Measurements from ENCODE around the gene PLD1.

Gene PLD1

GRCh38 chr3:171600030-171600429 is 210.3 kb downstream of the PLD1 start:
- peaks cover 0 to 2% (median 0%) of the 10 kb centered on the region in 4 experiments for H3K36me3 ChIP-seq (ENCODE audit: control insufficient read depth in 4 of 4, insufficient read depth in 4 of 4, low read length in 3 of 4)
- ChIA-PET CTCF (no interaction called here), POLR2A (no interaction called here)
- H3K27me3 ChIP-seq (replicated peaks in 2 of 5; ENCODE audit: control insufficient read depth in 4 of 5, insufficient read depth in 5 of 5, low read length in 4 of 5), result no peaks in the 10 kb centered on the region
- WGBS (ENCODE audit: insufficient coverage), result 100% methylated on average over 6 of the region's 6 CpGs
- no peaks in the 10 kb centered on the region for H3K9me3 ChIP-seq (ENCODE audit: control extremely low read depth in 1 of 5, control insufficient read depth in 4 of 5, insufficient read depth in 2 of 5, low read depth in 1 of 5, low read length in 4 of 5)
- H3K4me3 ChIP-seq (ENCODE audit: control insufficient read depth in 1 of 7, extremely low read depth in 1 of 7, insufficient read depth in 4 of 7, low read depth in 2 of 7, low read length in 6 of 7), result no peak overlapping the region
- no peak for DNase-seq
- H3K4me1 ChIP-seq (ENCODE audit: control extremely low read depth in 1 of 4, control insufficient read depth in 4 of 4, insufficient read depth in 4 of 4, low read length in 3 of 4), result no peaks in the 10 kb centered on the region
- H3K27ac ChIP-seq (ENCODE audit: insufficient read depth in 1 of 2, low read depth in 1 of 2, low read length in 2 of 2, poor library complexity in 1 of 2, severe bottlenecking in 2 of 2), result no peak overlapping the region

GRCh38 chr3:171598990-171599389 is 211.3 kb downstream of the PLD1 start:
- CTCF ChIA-PET, result no interaction called here
- no peaks in the 10 kb centered on the region for H3K27me3 ChIP-seq (replicated peaks in 2 of 5; ENCODE audit: control insufficient read depth in 4 of 5, insufficient read depth in 5 of 5, low read length in 4 of 5)
- no peak overlapping the region for H3K27ac ChIP-seq (ENCODE audit: insufficient read depth in 1 of 2, low read depth in 1 of 2, low read length in 2 of 2, poor library complexity in 1 of 2, severe bottlenecking in 2 of 2)
- WGBS (ENCODE audit: insufficient coverage), result 100% methylated on average over 3 of the region's 3 CpGs
- no peaks in the 10 kb centered on the region for H3K4me1 ChIP-seq (ENCODE audit: control extremely low read depth in 1 of 4, control insufficient read depth in 4 of 4, insufficient read depth in 4 of 4, low read length in 3 of 4)
- H3K4me3 ChIP-seq (ENCODE audit: control insufficient read depth in 1 of 7, extremely low read depth in 1 of 7, insufficient read depth in 4 of 7, low read depth in 2 of 7, low read length in 6 of 7), result no peak overlapping the region
- peaks cover 0 to 2% (median 0%) of the 10 kb centered on the region in 4 experiments for H3K36me3 ChIP-seq (ENCODE audit: control insufficient read depth in 4 of 4, insufficient read depth in 4 of 4, low read length in 3 of 4)
- no peaks in the 10 kb centered on the region for H3K9me3 ChIP-seq (ENCODE audit: control extremely low read depth in 1 of 5, control insufficient read depth in 4 of 5, insufficient read depth in 2 of 5, low read depth in 1 of 5, low read length in 4 of 5)
- DNase-seq, result no peak
- POLR2A ChIA-PET, result no interaction called here

DNA sequence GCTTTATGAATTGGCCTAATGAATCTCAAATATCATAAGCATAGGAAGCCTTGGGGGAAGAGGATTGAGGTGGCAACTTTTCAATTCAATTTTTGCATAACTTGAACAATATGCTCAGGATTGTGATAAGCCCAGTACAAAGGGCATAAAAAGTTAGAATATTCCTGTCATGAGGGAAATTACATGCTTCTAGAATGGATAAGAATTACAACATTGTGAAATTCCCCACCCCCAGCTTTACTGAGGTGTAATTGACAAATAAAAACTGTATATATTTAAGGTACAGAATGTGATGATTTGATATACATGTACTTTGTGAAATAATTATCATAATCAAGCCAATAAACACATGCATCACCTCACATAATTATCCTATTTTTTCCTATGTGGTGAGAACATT is 217.5 kb downstream of the PLD1 start:
- H3K4me3 ChIP-seq (ENCODE audit: control insufficient read depth in 1 of 7, extremely low read depth in 1 of 7, insufficient read depth in 4 of 7, low read depth in 2 of 7, low read length in 6 of 7), result no peak overlapping the region
- H3K27me3 ChIP-seq (replicated peaks in 2 of 5; ENCODE audit: control insufficient read depth in 4 of 5, insufficient read depth in 5 of 5, low read length in 4 of 5), result no peaks in the 10 kb centered on the region
- ChIA-PET POLR2A (no interaction called here), CTCF (interaction anchor here (0.9 kb wide), 1 partner anchor 11 kb away, joined by 3 read pairs; no protein-coding TSS in a partner anchor)
- no peak overlapping the region for H3K27ac ChIP-seq (ENCODE audit: insufficient read depth in 1 of 2, low read depth in 1 of 2, low read length in 2 of 2, poor library complexity in 1 of 2, severe bottlenecking in 2 of 2)
- no peak for DNase-seq
- no peaks in the 10 kb centered on the region for H3K9me3 ChIP-seq (ENCODE audit: control extremely low read depth in 1 of 5, control insufficient read depth in 4 of 5, insufficient read depth in 2 of 5, low read depth in 1 of 5, low read length in 4 of 5)
- no peaks in the 10 kb centered on the region for H3K36me3 ChIP-seq (ENCODE audit: control insufficient read depth in 4 of 4, insufficient read depth in 4 of 4, low read length in 3 of 4)
- no peaks in the 10 kb centered on the region for H3K4me1 ChIP-seq (ENCODE audit: control extremely low read depth in 1 of 4, control insufficient read depth in 4 of 4, insufficient read depth in 4 of 4, low read length in 3 of 4)

- no peaks in the 10 kb centered on the region for H3K4me1 ChIP-seq (ENCODE audit: control extremely low read depth in 1 of 4, control insufficient read depth in 4 of 4, insufficient read depth in 4 of 4, low read length in 3 of 4)
- ChIA-PET POLR2A (interaction anchor here (0.7 kb wide), 1 partner anchor 634 kb away, joined by 3 read pairs; no protein-coding TSS in a partner anchor), CTCF (no interaction called here)
Observed at GRCh38 chr3:171591070-171591469, 219.2 kb downstream of the PLD1 start.

DNA sequence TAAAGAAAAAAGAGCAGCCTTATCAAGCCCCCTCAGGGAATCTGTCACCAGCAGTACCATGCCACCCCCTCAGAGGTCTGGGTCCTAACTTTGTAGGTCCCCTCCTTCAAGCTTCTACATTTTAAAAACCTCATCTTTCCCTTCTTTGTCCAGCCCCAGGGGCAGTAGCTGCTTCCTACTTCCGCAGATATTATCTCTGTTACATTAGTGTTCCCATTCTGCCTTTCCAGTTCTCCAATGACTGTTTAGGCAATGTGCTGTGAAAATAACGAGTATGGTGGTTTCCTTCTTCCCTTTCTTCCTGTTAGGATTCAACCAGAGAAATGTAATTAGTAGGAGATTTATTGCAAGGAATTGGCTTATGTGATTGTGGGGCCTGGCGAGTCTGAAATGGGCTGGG is 224.0 kb downstream of the PLD1 start:
- WGBS (ENCODE audit: insufficient coverage), result 89% methylated on average over 3 of the region's 3 CpGs
- POLR2A ChIA-PET, result interaction anchor here (0.6 kb wide), 1 partner anchor 447 kb away, joined by 4 read pairs; no protein-coding TSS in a partner anchor
- Histone ChIP-seq H3K27ac (ENCODE audit: insufficient read depth in 1 of 2, low read depth in 1 of 2, low read length in 2 of 2, poor library complexity in 1 of 2, severe bottlenecking in 2 of 2) (no peak overlapping the region), H3K4me3 (ENCODE audit: control insufficient read depth in 1 of 7, extremely low read depth in 1 of 7, insufficient read depth in 4 of 7, low read depth in 2 of 7, low read length in 6 of 7) (no peak overlapping the region), H3K27me3 (replicated peaks in 2 of 5; ENCODE audit: control insufficient read depth in 4 of 5, insufficient read depth in 5 of 5, low read length in 4 of 5) (no peaks in the 10 kb centered on the region), H3K36me3 (ENCODE audit: control insufficient read depth in 4 of 4, insufficient read depth in 4 of 4, low read length in 3 of 4) (no peaks in the 10 kb centered on the region), H3K9me3 (ENCODE audit: control extremely low read depth in 1 of 5, control insufficient read depth in 4 of 5, insufficient read depth in 2 of 5, low read depth in 1 of 5, low read length in 4 of 5) (no peaks in the 10 kb centered on the region), H3K4me1 (ENCODE audit: control extremely low read depth in 1 of 4, control insufficient read depth in 4 of 4, insufficient read depth in 4 of 4, low read length in 3 of 4) (no peaks in the 10 kb centered on the region)
- CTCF ChIA-PET, result interaction anchor here (1.0 kb wide), 1 partner anchor 283 kb away, joined by 3 read pairs; no protein-coding TSS in a partner anchor
- DNase-seq, result no peak

More at GRCh38 chr3:171591070-171591469, 219.2 kb downstream of the PLD1 start:
- Histone ChIP-seq H3K27me3 (replicated peaks in 2 of 5; ENCODE audit: control insufficient read depth in 4 of 5, insufficient read depth in 5 of 5, low read length in 4 of 5) (no peaks in the 10 kb centered on the region), H3K4me3 (ENCODE audit: control insufficient read depth in 1 of 7, extremely low read depth in 1 of 7, insufficient read depth in 4 of 7, low read depth in 2 of 7, low read length in 6 of 7) (no peak overlapping the region), H3K9me3 (ENCODE audit: control extremely low read depth in 1 of 5, control insufficient read depth in 4 of 5, insufficient read depth in 2 of 5, low read depth in 1 of 5, low read length in 4 of 5) (no peaks in the 10 kb centered on the region), H3K36me3 (ENCODE audit: control insufficient read depth in 4 of 4, insufficient read depth in 4 of 4, low read length in 3 of 4) (no peaks in the 10 kb centered on the region), H3K27ac (ENCODE audit: insufficient read depth in 1 of 2, low read depth in 1 of 2, low read length in 2 of 2, poor library complexity in 1 of 2, severe bottlenecking in 2 of 2) (no peak overlapping the region)
- DNase-seq, result no peak

DNA sequence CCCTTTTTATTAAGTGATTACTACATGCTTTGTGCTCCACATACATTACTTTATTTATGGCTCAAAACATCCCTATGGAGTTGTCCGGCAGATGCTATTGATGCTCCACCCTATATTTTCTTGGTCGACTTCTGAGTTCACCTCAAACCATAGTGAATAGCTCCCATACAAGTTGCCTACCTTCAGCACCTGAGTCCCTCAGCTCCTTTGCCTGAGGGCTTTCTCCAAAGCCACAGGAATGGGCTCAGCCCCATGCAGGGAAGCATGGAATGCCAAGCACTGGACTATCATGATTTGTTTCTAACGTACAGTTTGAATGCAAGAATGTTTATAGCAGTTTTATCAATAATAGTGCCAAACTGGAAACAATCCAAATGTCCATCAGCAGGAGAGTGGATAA is 225.2 kb downstream of the PLD1 start:
- ChIA-PET POLR2A (no interaction called here), CTCF (no interaction called here)
- WGBS (ENCODE audit: insufficient coverage), result 100% methylated on average over 3 of the region's 3 CpGs

GRCh38 chr3:171584100-171584499 is 226.2 kb downstream of the PLD1 start:
- CTCF ChIA-PET, result no interaction called here

More for the DNA sequence above, 225.2 kb downstream of the PLD1 start:
- no peaks in the 10 kb centered on the region for H3K36me3 ChIP-seq (ENCODE audit: control insufficient read depth in 4 of 4, insufficient read depth in 4 of 4, low read length in 3 of 4)
- no peaks in the 10 kb centered on the region for H3K4me1 ChIP-seq (ENCODE audit: control extremely low read depth in 1 of 4, control insufficient read depth in 4 of 4, insufficient read depth in 4 of 4, low read length in 3 of 4)
- DNase-seq, result no peak
- no peak overlapping the region for H3K4me3 ChIP-seq (ENCODE audit: control insufficient read depth in 1 of 7, extremely low read depth in 1 of 7, insufficient read depth in 4 of 7, low read depth in 2 of 7, low read length in 6 of 7)
- no peaks in the 10 kb centered on the region for H3K27me3 ChIP-seq (replicated peaks in 2 of 5; ENCODE audit: control insufficient read depth in 4 of 5, insufficient read depth in 5 of 5, low read length in 4 of 5)
- no peaks in the 10 kb centered on the region for H3K9me3 ChIP-seq (ENCODE audit: control extremely low read depth in 1 of 5, control insufficient read depth in 4 of 5, insufficient read depth in 2 of 5, low read depth in 1 of 5, low read length in 4 of 5)
- H3K27ac ChIP-seq (ENCODE audit: insufficient read depth in 1 of 2, low read depth in 1 of 2, low read length in 2 of 2, poor library complexity in 1 of 2, severe bottlenecking in 2 of 2), result no peak overlapping the region

More at GRCh38 chr3:171584100-171584499, 226.2 kb downstream of the PLD1 start:
- Histone ChIP-seq H3K27ac (ENCODE audit: insufficient read depth in 1 of 2, low read depth in 1 of 2, low read length in 2 of 2, poor library complexity in 1 of 2, severe bottlenecking in 2 of 2) (no peak overlapping the region), H3K36me3 (ENCODE audit: control insufficient read depth in 4 of 4, insufficient read depth in 4 of 4, low read length in 3 of 4) (no peaks in the 10 kb centered on the region), H3K4me1 (ENCODE audit: control extremely low read depth in 1 of 4, control insufficient read depth in 4 of 4, insufficient read depth in 4 of 4, low read length in 3 of 4) (no peaks in the 10 kb centered on the region), H3K27me3 (replicated peaks in 2 of 5; ENCODE audit: control insufficient read depth in 4 of 5, insufficient read depth in 5 of 5, low read length in 4 of 5) (no peaks in the 10 kb centered on the region), H3K4me3 (ENCODE audit: control insufficient read depth in 1 of 7, extremely low read depth in 1 of 7, insufficient read depth in 4 of 7, low read depth in 2 of 7, low read length in 6 of 7) (no peak overlapping the region), H3K9me3 (ENCODE audit: control extremely low read depth in 1 of 5, control insufficient read depth in 4 of 5, insufficient read depth in 2 of 5, low read depth in 1 of 5, low read length in 4 of 5) (no peaks in the 10 kb centered on the region)
- DNase-seq, result no peak
- POLR2A ChIA-PET, result no interaction called here

Data from common myeloid progenitor, CD34-positive (primary cell).